ENCODE results near the gene MEGF6.

The MEGF6 gene

DNA sequence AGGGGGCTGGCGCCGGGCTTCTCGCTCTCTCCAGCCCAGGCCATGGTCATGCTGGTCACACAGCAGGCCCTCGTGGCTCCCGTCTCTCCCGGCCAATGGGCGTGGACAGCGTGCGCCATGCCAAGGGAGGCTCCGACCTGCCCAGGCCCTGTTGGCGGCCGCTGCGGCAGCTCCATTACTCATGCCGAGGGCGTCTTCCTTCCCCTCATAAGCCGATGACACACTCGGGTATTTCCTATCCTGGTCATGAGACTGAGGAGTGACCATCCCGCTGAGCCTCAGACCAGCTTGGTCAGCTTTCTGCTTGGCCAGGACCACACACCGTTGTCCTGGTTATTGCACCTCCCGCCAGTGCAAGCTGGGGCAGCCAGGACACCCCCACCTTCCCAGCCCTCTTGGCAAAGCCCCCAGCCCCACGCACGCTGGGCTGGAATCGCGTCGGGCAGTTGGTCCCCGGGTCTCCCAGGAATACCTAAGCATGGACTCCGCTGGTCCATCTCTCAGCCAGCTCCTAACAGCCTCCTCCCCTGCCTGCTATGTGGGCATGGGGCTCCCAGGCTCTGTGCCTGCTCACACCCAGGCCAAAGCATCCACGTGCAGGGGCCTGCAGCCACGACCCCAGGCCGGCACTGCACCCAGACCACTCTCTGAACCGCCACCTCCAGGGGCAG lies 107.0 kb downstream of the MEGF6 start:
- Histone ChIP-seq H3K9me3 (no peaks in the 10 kb centered on the region), H3K27me3 (no peaks in the 10 kb centered on the region), H3K4me3 (ENCODE audit: low read depth, low read length) (no peak overlapping the region), H3K4me1 (no peaks in the 10 kb centered on the region), H3K36me3 (no peaks in the 10 kb centered on the region)
- DNase-seq = no peak
- TF ChIP-seq, protein P1, sequence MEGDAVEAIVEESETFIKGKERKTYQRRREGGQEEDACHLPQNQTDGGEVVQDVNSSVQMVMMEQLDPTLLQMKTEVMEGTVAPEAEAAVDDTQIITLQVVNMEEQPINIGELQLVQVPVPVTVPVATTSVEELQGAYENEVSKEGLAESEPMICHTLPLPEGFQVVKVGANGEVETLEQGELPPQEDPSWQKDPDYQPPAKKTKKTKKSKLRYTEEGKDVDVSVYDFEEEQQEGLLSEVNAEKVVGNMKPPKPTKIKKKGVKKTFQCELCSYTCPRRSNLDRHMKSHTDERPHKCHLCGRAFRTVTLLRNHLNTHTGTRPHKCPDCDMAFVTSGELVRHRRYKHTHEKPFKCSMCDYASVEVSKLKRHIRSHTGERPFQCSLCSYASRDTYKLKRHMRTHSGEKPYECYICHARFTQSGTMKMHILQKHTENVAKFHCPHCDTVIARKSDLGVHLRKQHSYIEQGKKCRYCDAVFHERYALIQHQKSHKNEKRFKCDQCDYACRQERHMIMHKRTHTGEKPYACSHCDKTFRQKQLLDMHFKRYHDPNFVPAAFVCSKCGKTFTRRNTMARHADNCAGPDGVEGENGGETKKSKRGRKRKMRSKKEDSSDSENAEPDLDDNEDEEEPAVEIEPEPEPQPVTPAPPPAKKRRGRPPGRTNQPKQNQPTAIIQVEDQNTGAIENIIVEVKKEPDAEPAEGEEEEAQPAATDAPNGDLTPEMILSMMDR (IDR thresholded peaks at IDR 0.05; ENCODE audit: low read depth, low read length) = no peak

DNA sequence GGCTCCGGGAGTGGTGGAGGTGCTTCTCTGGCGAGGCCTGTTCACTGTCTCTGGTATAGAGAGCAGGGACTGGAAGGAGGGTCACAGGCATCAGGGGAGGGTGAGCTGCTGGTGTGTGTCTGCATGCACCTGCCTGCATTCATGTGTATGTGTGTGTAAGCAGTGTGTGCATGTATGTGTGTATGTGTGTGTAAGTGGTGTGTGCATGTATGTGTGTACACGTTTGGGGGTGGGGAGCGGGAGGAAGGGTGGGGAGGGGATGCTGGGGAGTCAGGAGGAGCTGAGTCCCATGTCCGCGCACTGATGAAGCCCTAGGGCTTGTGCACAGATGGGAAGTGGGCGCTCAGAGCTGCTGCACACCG lies 107.8 kb downstream of the MEGF6 start:
- Histone ChIP-seq H3K36me3 (no peaks in the 10 kb centered on the region), H3K4me3 (ENCODE audit: low read depth, low read length) (no peak overlapping the region), H3K9me3 (no peaks in the 10 kb centered on the region), H3K4me1 (no peaks in the 10 kb centered on the region), H3K27me3 (no peaks in the 10 kb centered on the region)
- no peak for DNase-seq
- TF ChIP-seq, protein P1 (IDR thresholded peaks at IDR 0.05; ENCODE audit: low read depth, low read length) = no peak

- Histone ChIP-seq H3K4me3 (ENCODE audit: low read depth, low read length) (no peak overlapping the region), H3K9me3 (no peaks in the 10 kb centered on the region), H3K36me3 (no peaks in the 10 kb centered on the region), H3K4me1 (no peaks in the 10 kb centered on the region), H3K27me3 (no peaks in the 10 kb centered on the region)
- no peak for DNase-seq
- TF ChIP-seq, protein P1 (IDR thresholded peaks at IDR 0.05; ENCODE audit: low read depth, low read length) = no peak
Measured at GRCh38 chr1:3502641-3503524, 108.4 kb downstream of the MEGF6 start.

DNA sequence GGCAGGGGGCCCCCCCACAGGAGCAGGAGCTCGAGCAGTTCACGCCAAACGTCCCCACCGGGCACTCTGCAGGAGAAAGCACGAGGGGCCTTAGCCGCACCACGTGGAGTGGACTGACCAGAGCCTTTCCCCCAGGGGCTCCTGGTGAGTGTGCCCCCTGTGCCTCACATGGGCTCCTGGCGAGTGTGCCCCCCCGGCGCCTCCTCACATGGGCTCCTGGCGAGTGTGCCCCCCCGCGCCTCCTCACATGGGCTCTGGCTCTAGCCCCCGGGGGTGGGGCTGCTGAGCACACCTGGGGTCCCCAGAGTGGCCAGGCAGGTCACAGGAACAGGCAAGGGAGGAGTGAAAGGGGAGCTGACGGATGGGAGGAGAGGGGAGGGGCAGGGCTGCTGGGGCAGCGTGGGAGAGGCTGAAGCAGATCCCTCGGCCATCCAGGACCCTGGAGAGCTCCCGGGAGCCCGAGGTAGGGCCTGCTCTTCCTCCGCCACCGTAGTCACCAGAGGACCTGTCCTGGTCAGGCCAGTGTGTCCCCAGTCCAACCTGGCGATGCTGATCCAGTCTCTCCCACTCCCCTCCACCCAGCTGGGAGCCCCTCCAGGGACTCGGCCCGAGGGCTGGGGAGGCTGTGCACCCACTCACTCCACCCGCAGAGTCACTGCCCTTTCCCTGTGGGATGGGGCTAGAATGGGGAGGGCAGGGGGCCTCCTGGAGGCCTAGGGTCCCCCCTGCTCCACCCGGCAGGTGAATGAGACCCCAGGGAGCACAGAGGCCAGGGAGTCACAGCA lies 109.3 kb downstream of the MEGF6 start:
- TF ChIP-seq, protein P1 (IDR thresholded peaks at IDR 0.05; ENCODE audit: low read depth, low read length) = no peak
- H3K36me3 ChIP-seq = no peaks in the 10 kb centered on the region
- no peaks in the 10 kb centered on the region for H3K27me3 ChIP-seq
- H3K4me1 ChIP-seq = no peaks in the 10 kb centered on the region
- H3K4me3 ChIP-seq (ENCODE audit: low read depth, low read length) = no peak overlapping the region
- no peaks in the 10 kb centered on the region for H3K9me3 ChIP-seq
- peak; percentile 33 for DNase-seq

DNA sequence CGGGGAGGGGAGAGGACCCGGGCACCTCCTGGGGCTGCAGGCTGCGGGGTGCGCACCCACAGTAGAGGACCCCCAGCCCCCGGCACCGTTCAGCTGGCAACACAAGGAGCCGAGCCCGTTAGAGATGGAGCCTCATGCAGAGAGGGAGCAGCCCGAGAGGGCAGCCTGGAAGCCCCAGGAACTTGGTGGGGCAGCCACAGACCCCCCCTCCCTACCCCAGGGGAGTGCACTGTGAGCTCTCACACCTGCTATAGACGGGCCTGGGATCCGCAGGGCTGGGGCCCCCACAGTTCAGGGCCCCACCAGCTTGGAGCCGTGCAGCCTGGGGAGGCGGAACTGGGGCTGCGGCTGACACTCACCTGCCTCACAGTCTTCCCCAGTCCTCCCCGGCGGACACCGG lies 109.9 kb downstream of the MEGF6 start:
- no peaks in the 10 kb centered on the region for H3K9me3 ChIP-seq
- no peaks in the 10 kb centered on the region for H3K36me3 ChIP-seq
- DNase-seq = no peak
- no peaks in the 10 kb centered on the region for H3K27me3 ChIP-seq
- TF ChIP-seq, protein P1 (IDR thresholded peaks at IDR 0.05; ENCODE audit: low read depth, low read length) = no peak
- no peaks in the 10 kb centered on the region for H3K4me1 ChIP-seq
- H3K4me3 ChIP-seq (ENCODE audit: low read depth, low read length) = no peak overlapping the region

Measured in BE2C (cell line).